K562 (cell line): Measurements from ENCODE around the gene PET100. TPM values are rescaled to one million over a fixed set of nuclear protein-coding genes. Genes with fewer than 3 reads are reported as not detected.

Experiments used
- BCOR ChIP-seq: fragments of 450-650 bp; IDR thresholded peaks from 2 replicates; pipeline ENCODE4 v1.6.1; 2016
- CREM ChIP-seq: IDR thresholded peaks from 2 replicates; pipeline ENCODE4 v1.6.1; 2014; ENCODE audit warnings: antibody characterized with exemption, low read depth
- EZH2 ChIP-seq: IDR thresholded peaks from 2 replicates; pipeline ENCODE4 v1.6.1; 2012; ENCODE audit warnings: low read depth, mild to moderate bottlenecking, inconsistent platforms, low read length, borderline replicate concordance
- MEIS2 ChIP-seq: fragments of 450-650 bp; IDR thresholded peaks from 2 replicates; pipeline ENCODE4 v1.6.1; 2014; ENCODE audit warnings: mild to moderate bottlenecking; ENCODE audit not compliant: partially characterized antibody
- NFYB ChIP-seq: IDR thresholded peaks from 2 replicates; pipeline ENCODE4 v1.6.1; 2011; ENCODE audit warnings: mild to moderate bottlenecking, moderate library complexity; ENCODE audit not compliant: insufficient read length; ENCODE audit errors: extremely low read depth
- PTTG1 ChIP-seq: fragments of 450-650 bp; IDR thresholded peaks from 2 replicates; pipeline ENCODE4 v1.6.1; 2016; ENCODE audit warnings: low read depth, mild to moderate bottlenecking, missing genetic modification characterization, missing compliant biosample characterization
- TAF7 ChIP-seq: fragments of 450-650 bp; IDR thresholded peaks from 2 replicates; pipeline ENCODE4 v1.6.1; 2016; ENCODE audit warnings: missing genetic modification characterization, missing compliant biosample characterization
- TRIM24 ChIP-seq, 2 experiments: fragments of 450-650 bp; IDR thresholded peaks; 2 replicates each; pipeline ENCODE4 v1.6.1; 2016
- ZBTB11 ChIP-seq, 3 experiments: fragments of 200-800 bp in 1 of 3; fragments of 250-450 bp in 1 of 3; fragments of 450-650 bp in 1 of 3; sonication (Bioruptor Pico) in 1 of 3; sonication (Bioruptor generic) in 1 of 3; formaldehyde crosslinking in 1 of 3; IDR thresholded peaks; 2 replicates each; pipeline versions ENCODE4 v1.6.1 to v1.8.0; 2016 to 2022; ENCODE audit warnings: mild to moderate bottlenecking in 2 of 3, missing genetic modification characterization in 2 of 3, missing compliant biosample characterization in 1 of 3, moderate library complexity in 1 of 3
- ZBTB43 ChIP-seq: sonication (generic); formaldehyde crosslinking; IDR thresholded peaks from 2 replicates; pipeline ENCODE4 v1.8.0; 2023; ENCODE audit warnings: mild to moderate bottlenecking, missing genetic modification reagents
- ZNF175 ChIP-seq: fragments of 200-800 bp; sonication (Bioruptor generic); IDR thresholded peaks from 2 replicates; pipeline ENCODE4 v1.6.1; 2016; ENCODE audit warnings: low read depth, mild to moderate bottlenecking, missing genetic modification characterization, missing compliant biosample characterization
- ZNF75A ChIP-seq: fragments of 450-650 bp; formaldehyde crosslinking; IDR thresholded peaks from 2 replicates; pipeline ENCODE4 v1.4.0; 2020; ENCODE audit warnings: mild to moderate bottlenecking
- polyA plus RNA-seq, 8 experiments: library from polyadenylated mRNA; depleted of rRNA in 4 of 8; stranded (reverse) in 5 of 8; unstranded in 3 of 8; fragments of >200 nt; fragmentation: Nextera tagmentation in 2 of 8; fragmentation: Illumina TruSeq in 1 of 8; extraction: Ambion mirVana in 2 of 8; extraction: Trizol in 1 of 8; gene quantifications; 2 replicates each; pipeline versions ENCODE4 v1.2.1 to v1.2.3, GENCODE V29; 2011 to 2014; ENCODE audit warnings: inconsistent platforms in 1 of 8, missing spikeins in 1 of 8
- total RNA-seq, 7 experiments: library from RNA; depleted of rRNA in 6 of 7; stranded (reverse); fragments of >200 nt in 6 of 7; fragmentation: Illumina TruSeq in 2 of 7; extraction: Trizol in 2 of 7; gene quantifications; 2 replicates each; pipeline versions ENCODE4 v1.2.1 to v1.2.3, GENCODE V29; 2011 to 2021; ENCODE audit warnings: low replicate concordance in 1 of 7
- TF ChIP-seq, protein P1 (sequence below): fragments of 450-650 bp; IDR thresholded peaks from 2 replicates; pipeline ENCODE4 v1.7.0; 2016; ENCODE audit warnings: borderline replicate concordance
- TF ChIP-seq, protein P2 (sequence below): fragments of 150-350 bp; IDR thresholded peaks from 2 replicates; pipeline ENCODE4 v1.6.1; 2014; ENCODE audit warnings: low read depth, mild to moderate bottlenecking, low read length, borderline replicate concordance

The PET100 gene
- total and polyA plus RNA-seq, 9 of the 15 experiments (the other 6 are each of a cell fraction or from before 2014, with no cell fraction given) = 62.3 to 351 (median 98.3) TPM

- TF ChIP-seq, protein P1, sequence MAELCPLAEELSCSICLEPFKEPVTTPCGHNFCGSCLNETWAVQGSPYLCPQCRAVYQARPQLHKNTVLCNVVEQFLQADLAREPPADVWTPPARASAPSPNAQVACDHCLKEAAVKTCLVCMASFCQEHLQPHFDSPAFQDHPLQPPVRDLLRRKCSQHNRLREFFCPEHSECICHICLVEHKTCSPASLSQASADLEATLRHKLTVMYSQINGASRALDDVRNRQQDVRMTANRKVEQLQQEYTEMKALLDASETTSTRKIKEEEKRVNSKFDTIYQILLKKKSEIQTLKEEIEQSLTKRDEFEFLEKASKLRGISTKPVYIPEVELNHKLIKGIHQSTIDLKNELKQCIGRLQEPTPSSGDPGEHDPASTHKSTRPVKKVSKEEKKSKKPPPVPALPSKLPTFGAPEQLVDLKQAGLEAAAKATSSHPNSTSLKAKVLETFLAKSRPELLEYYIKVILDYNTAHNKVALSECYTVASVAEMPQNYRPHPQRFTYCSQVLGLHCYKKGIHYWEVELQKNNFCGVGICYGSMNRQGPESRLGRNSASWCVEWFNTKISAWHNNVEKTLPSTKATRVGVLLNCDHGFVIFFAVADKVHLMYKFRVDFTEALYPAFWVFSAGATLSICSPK = no peak
- TF ChIP-seq CREM = peak; percentile 80
- TF ChIP-seq, protein P2, sequence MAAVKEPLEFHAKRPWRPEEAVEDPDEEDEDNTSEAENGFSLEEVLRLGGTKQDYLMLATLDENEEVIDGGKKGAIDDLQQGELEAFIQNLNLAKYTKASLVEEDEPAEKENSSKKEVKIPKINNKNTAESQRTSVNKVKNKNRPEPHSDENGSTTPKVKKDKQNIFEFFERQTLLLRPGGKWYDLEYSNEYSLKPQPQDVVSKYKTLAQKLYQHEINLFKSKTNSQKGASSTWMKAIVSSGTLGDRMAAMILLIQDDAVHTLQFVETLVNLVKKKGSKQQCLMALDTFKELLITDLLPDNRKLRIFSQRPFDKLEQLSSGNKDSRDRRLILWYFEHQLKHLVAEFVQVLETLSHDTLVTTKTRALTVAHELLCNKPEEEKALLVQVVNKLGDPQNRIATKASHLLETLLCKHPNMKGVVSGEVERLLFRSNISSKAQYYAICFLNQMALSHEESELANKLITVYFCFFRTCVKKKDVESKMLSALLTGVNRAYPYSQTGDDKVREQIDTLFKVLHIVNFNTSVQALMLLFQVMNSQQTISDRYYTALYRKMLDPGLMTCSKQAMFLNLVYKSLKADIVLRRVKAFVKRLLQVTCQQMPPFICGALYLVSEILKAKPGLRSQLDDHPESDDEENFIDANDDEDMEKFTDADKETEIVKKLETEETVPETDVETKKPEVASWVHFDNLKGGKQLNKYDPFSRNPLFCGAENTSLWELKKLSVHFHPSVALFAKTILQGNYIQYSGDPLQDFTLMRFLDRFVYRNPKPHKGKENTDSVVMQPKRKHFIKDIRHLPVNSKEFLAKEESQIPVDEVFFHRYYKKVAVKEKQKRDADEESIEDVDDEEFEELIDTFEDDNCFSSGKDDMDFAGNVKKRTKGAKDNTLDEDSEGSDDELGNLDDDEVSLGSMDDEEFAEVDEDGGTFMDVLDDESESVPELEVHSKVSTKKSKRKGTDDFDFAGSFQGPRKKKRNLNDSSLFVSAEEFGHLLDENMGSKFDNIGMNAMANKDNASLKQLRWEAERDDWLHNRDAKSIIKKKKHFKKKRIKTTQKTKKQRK = no peak
- peak in 1 of 2 experiments; percentile 71; a peak in 2 of 4 replicates for TF ChIP-seq TRIM24 (IDR thresholded peaks at IDR 0.05)
- no peak for TF ChIP-seq TAF7
- TF ChIP-seq PTTG1 (tag) = no peak
- TF ChIP-seq EZH2 = no peak
- no peak for TF ChIP-seq ZNF75A (CRISPR knock-in tag)
- peak; percentile 65 for TF ChIP-seq BCOR
- TF ChIP-seq ZBTB11 (CRISPR knock-in tag; IDR thresholded peaks at IDR 0.05) = peak in 2 of 3 experiments; percentile 56 to 74; a peak in 4 of 6 replicates
- TF ChIP-seq ZBTB43 (CRISPR knock-in tag) = no peak
- TF ChIP-seq ZNF175 (CRISPR knock-in tag) = no peak
- TF ChIP-seq MEIS2 = peak; percentile 45
- TF ChIP-seq NFYB = no peak
Observed at GRCh38 chr19:7637374-7638256, 8.0 kb downstream of the PET100 start (continued).
